ENCODE results near the gene DRG2. TPM values are rescaled to one million over a fixed set of nuclear protein-coding genes. Genes with fewer than 3 reads are reported as not detected.

DRG2 gene
- total RNA-seq, 1 experiment from 2014 or later, result 52.0 TPM

- Mint-ChIP-seq H3K36me3 (ENCODE audit: insufficient read depth in 1 of 3, low read depth in 3 of 3) (peaks cover 5 to 54% (median 24%) of the 10 kb centered on the region in 3 experiments), H3K4me1 (no peaks in the 10 kb centered on the region), H3K27me3 (ENCODE audit: low read depth) (no peaks in the 10 kb centered on the region), H3K9me3 (no peaks in the 10 kb centered on the region), H3K4me3 (no peak overlapping the region), H3K27ac (no peak overlapping the region)
- TF ChIP-seq, protein P1, sequence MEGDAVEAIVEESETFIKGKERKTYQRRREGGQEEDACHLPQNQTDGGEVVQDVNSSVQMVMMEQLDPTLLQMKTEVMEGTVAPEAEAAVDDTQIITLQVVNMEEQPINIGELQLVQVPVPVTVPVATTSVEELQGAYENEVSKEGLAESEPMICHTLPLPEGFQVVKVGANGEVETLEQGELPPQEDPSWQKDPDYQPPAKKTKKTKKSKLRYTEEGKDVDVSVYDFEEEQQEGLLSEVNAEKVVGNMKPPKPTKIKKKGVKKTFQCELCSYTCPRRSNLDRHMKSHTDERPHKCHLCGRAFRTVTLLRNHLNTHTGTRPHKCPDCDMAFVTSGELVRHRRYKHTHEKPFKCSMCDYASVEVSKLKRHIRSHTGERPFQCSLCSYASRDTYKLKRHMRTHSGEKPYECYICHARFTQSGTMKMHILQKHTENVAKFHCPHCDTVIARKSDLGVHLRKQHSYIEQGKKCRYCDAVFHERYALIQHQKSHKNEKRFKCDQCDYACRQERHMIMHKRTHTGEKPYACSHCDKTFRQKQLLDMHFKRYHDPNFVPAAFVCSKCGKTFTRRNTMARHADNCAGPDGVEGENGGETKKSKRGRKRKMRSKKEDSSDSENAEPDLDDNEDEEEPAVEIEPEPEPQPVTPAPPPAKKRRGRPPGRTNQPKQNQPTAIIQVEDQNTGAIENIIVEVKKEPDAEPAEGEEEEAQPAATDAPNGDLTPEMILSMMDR (conservative IDR thresholded peaks at IDR 0.05), result no peak
- H3K27ac ChIP-seq (ENCODE audit: insufficient read length, low read depth, low read length), result no peak overlapping the region
- no peak overlapping the region for H2BK20ac ChIP-seq (ENCODE audit: low read depth, low read length, poor library complexity, severe bottlenecking)
- no peak overlapping the region for H2BK15ac ChIP-seq (ENCODE audit: low read depth, low read length)
- no peak overlapping the region for H3K4ac ChIP-seq (ENCODE audit: low read depth, low read length)
- no peak overlapping the region for H3K4me2 ChIP-seq (ENCODE audit: insufficient read depth, insufficient read length, low read length)
- H3K14ac ChIP-seq (ENCODE audit: insufficient read depth, low read length), result no peak overlapping the region
- H2AFZ ChIP-seq (ENCODE audit: low read length), result no peak overlapping the region
- no peaks in the 10 kb centered on the region for H3K27me3 ChIP-seq (ENCODE audit: insufficient read depth, low read length)
- no peak overlapping the region for H4K5ac ChIP-seq (ENCODE audit: insufficient read length, low read depth, low read length)
- H4K20me1 ChIP-seq (ENCODE audit: control insufficient read depth, insufficient read depth, insufficient read length), result no peaks in the 10 kb centered on the region
- no peak overlapping the region for H3K56ac ChIP-seq (ENCODE audit: insufficient read length, low read depth, low read length)
- no peak overlapping the region for H3T11ph ChIP-seq (ENCODE audit: low read length)
- H3K79me1 ChIP-seq (ENCODE audit: insufficient read depth, low read depth, low read length, poor library complexity, severe bottlenecking), result no peaks in the 10 kb centered on the region
- no peak overlapping the region for H2BK5ac ChIP-seq (ENCODE audit: insufficient read length, low read length)
- H2BK120ac ChIP-seq (ENCODE audit: low read depth, low read length, poor library complexity, severe bottlenecking), result no peak overlapping the region
- H2BK12ac ChIP-seq (ENCODE audit: insufficient read length, low read depth, low read length), result no peak overlapping the region
- no peaks in the 10 kb centered on the region for H3K9me3 ChIP-seq (ENCODE audit: control insufficient read depth, low read depth, low read length)
- H3K79me2 ChIP-seq (ENCODE audit: insufficient read depth, low read length), result no peaks in the 10 kb centered on the region
- H3K23me2 ChIP-seq (ENCODE audit: insufficient read length, low read depth, low read length, poor library complexity, severe bottlenecking), result no peaks in the 10 kb centered on the region
- H2AK5ac ChIP-seq (ENCODE audit: insufficient read length, low read length), result no peak overlapping the region
- no peak overlapping the region for H3K18ac ChIP-seq (ENCODE audit: insufficient read length, low read depth, low read length)
- no peaks in the 10 kb centered on the region for H3K4me1 ChIP-seq (ENCODE audit: insufficient read depth, low read length)
- no peak overlapping the region for H4K91ac ChIP-seq (ENCODE audit: insufficient read length, low read depth, low read length)
- WGBS (ENCODE audit: extremely low coverage, insufficient read length, low lambda C conversion rate), result no CpG with 5 or more reads among the region's 3 CpGs
- no peak overlapping the region for H3K9ac ChIP-seq (ENCODE audit: extremely low read depth, insufficient read length, low read length)
- H3K23ac ChIP-seq (ENCODE audit: insufficient read length, low read depth, low read length), result no peak overlapping the region
- H4K8ac ChIP-seq (replicated peaks; ENCODE audit: insufficient read length, low read depth, low read length), result no peak overlapping the region
- no peak for DNase-seq
Measured at GRCh38 chr17:18102640-18103039, 14.9 kb downstream of the DRG2 start.

Measured in H9 (cell line).